H1 (cell line): ENCODE results near the gene SECISBP2L. TPM values are rescaled to one million over a fixed set of nuclear protein-coding genes. Genes with fewer than 3 reads are reported as not detected.

Experiments
- CTCF ChIA-PET: fragments of 300-600 bp; sonication (Branson Sonifier 250); formaldehyde crosslinking; loops from one replicate; lab custom pipeline; 2021; ENCODE audit not compliant: partially characterized antibody; lab: Charles Lee
- POLR2A ChIA-PET: fragments of 300-600 bp; sonication (Branson Sonifier 250); formaldehyde crosslinking; loops from one replicate; lab custom pipeline; 2021; ENCODE audit warnings: inconsistent platforms; ENCODE audit not compliant: partially characterized antibody; lab: Charles Lee
- DNase-seq, 2 experiments: peaks; one replicate each; pipeline versions ENCODE4 v3.0.0 to v3.0.0-alpha.2; 2010 to 2022; ENCODE audit warnings: low spot score in 2 of 2, low read depth in 1 of 2, mixed read lengths in 1 of 2
- FAIRE-seq: peaks from 2 replicates; lab custom pipeline; 2011; peaks lifted over from hg19 to GRCh38; lab: Jason Lieb, UNC
- H2AFZ ChIP-seq: 2 replicates; pipeline ENCODE4 v1.8.1; 2012; ENCODE audit warnings: low read length, inconsistent platforms
- H2AK5ac ChIP-seq: 2 replicates; pipeline ENCODE4 v1.6.1; 2013; ENCODE audit warnings: low read depth, low read length
- H2BK120ac ChIP-seq: replicated peaks from 2 replicates; pipeline ENCODE3; 2013; ENCODE audit warnings: low read depth, low read length, inconsistent platforms
- H2BK12ac ChIP-seq: 2 replicates; pipeline ENCODE4 v1.6.1; 2013; ENCODE audit warnings: low read depth, low read length
- H2BK15ac ChIP-seq: 2 replicates; pipeline ENCODE4 v1.6.1; 2013; ENCODE audit warnings: low read length
- H2BK20ac ChIP-seq: 2 replicates; pipeline ENCODE4 v1.6.1; 2013; ENCODE audit warnings: low read length
- H2BK5ac ChIP-seq: 2 replicates; pipeline ENCODE4 v1.6.1; 2013; ENCODE audit warnings: low read depth, low read length
- H3K14ac ChIP-seq: 2 replicates; pipeline ENCODE4 v1.6.1; 2013; ENCODE audit warnings: inconsistent platforms; ENCODE audit not compliant: insufficient read length
- H3K18ac ChIP-seq: 2 replicates; pipeline ENCODE4 v1.6.1; 2013; ENCODE audit warnings: low read length; ENCODE audit errors: extremely low read depth
- H3K23ac ChIP-seq: 2 replicates; pipeline ENCODE4 v1.6.1; 2013; ENCODE audit warnings: inconsistent platforms; ENCODE audit not compliant: insufficient read length
- H3K23me2 ChIP-seq: 2 replicates; pipeline ENCODE4 v1.6.1; 2013; ENCODE audit warnings: low read depth, low read length
- H3K27ac ChIP-seq: 2 replicates; pipeline ENCODE4 v1.6.1; 2011; ENCODE audit warnings: low read depth, low read length, inconsistent platforms
- H3K27me3 ChIP-seq, 4 experiments: replicated peaks in 1 of 4; 1 replicate in 1 of 4; 2 replicates in 3 of 4; pipeline versions ENCODE4 v1.6.1 to v1.8.1; 2011 to 2013; ENCODE audit warnings: low read length in 3 of 4, mild to moderate bottlenecking in 3 of 4, inconsistent platforms in 2 of 4, mixed read lengths in 2 of 4, moderate library complexity in 1 of 4; ENCODE audit not compliant: control insufficient read depth in 3 of 4, insufficient read depth in 3 of 4; ENCODE audit errors: extremely low read depth in 1 of 4
- H3K36me3 ChIP-seq, 4 experiments: 2 replicates each; pipeline versions ENCODE4 v1.6.1 to v1.8.1; 2011 to 2013; ENCODE audit warnings: mild to moderate bottlenecking in 4 of 4, low read length in 3 of 4, moderate library complexity in 2 of 4, control low read depth in 1 of 4, inconsistent platforms in 1 of 4; ENCODE audit not compliant: insufficient read depth in 4 of 4, control insufficient read depth in 2 of 4
- H3K4ac ChIP-seq: replicated peaks from 2 replicates; pipeline ENCODE3; 2013; ENCODE audit warnings: low read length, low read depth, mixed read lengths, inconsistent platforms; ENCODE audit not compliant: insufficient read length
- H3K4me1 ChIP-seq, 4 experiments: replicated peaks in 1 of 4; 1 replicate in 1 of 4; 2 replicates in 3 of 4; pipeline versions ENCODE4 v1.6.1 to v1.8.1; 2011 to 2013; ENCODE audit warnings: low read length in 3 of 4, inconsistent platforms in 2 of 4, mixed read lengths in 1 of 4; ENCODE audit not compliant: insufficient read depth in 4 of 4, control insufficient read depth in 3 of 4
- H3K4me2 ChIP-seq, 2 experiments: 2 replicates each; pipeline versions ENCODE4 v1.6.1 to v1.8.1; 2011 to 2013; ENCODE audit warnings: low read depth in 2 of 2, low read length in 2 of 2, control low read depth in 1 of 2, inconsistent platforms in 1 of 2, mild to moderate bottlenecking in 1 of 2; ENCODE audit not compliant: insufficient read depth in 1 of 2
- H3K4me3 ChIP-seq, 4 experiments: fragments of 200-600, 300-600 bp in 1 of 4; sonication (generic), shearing (Covaris generic), sonication (Bioruptor Twin) in 1 of 4; 2 replicates each; pipeline versions ENCODE4 v1.5.1 to v1.8.1; 2011 to 2016; ENCODE audit warnings: low read length in 4 of 4, low read depth in 3 of 4, control low read depth in 2 of 4, inconsistent platforms in 2 of 4, mild to moderate bottlenecking in 2 of 4, mixed read lengths in 1 of 4, moderate library complexity in 1 of 4; ENCODE audit not compliant: insufficient read depth in 2 of 4; ENCODE audit errors: extremely low read depth in 1 of 4
- H3K56ac ChIP-seq: replicated peaks from 2 replicates; pipeline ENCODE3; 2013; ENCODE audit warnings: low read depth, mild to moderate bottlenecking, mixed read lengths, low read length, inconsistent platforms; ENCODE audit not compliant: insufficient read length
- H3K79me1 ChIP-seq: 2 replicates; pipeline ENCODE4 v1.6.1; 2013; ENCODE audit warnings: low read depth, low read length, control low read depth
- H3K79me2 ChIP-seq, 2 experiments: 2 replicates each; pipeline versions ENCODE4 v1.6.1 to v1.8.1; 2012 to 2013; ENCODE audit warnings: low read length in 2 of 2, mild to moderate bottlenecking in 2 of 2, inconsistent platforms in 1 of 2; ENCODE audit not compliant: insufficient read depth in 2 of 2, control insufficient read depth in 1 of 2
- H3K9ac ChIP-seq, 4 experiments: replicated peaks in 1 of 4; 1 replicate in 1 of 4; 2 replicates in 3 of 4; pipeline versions ENCODE4 v1.6.1 to v1.8.1; 2011 to 2013; ENCODE audit warnings: low read depth in 3 of 4, low read length in 3 of 4, control low read depth in 2 of 4, mild to moderate bottlenecking in 2 of 4, moderate library complexity in 2 of 4, inconsistent platforms in 1 of 4; ENCODE audit errors: extremely low read depth in 1 of 4
- H3K9me3 ChIP-seq, 2 experiments: 2 replicates each; pipeline versions ENCODE4 v1.6.1 to v1.8.1; 2012 to 2013; ENCODE audit warnings: mild to moderate bottlenecking in 2 of 2, moderate library complexity in 2 of 2, control low read depth in 1 of 2, inconsistent platforms in 1 of 2, low read depth in 1 of 2, low read length in 1 of 2, mixed read lengths in 1 of 2; ENCODE audit not compliant: insufficient read depth in 2 of 2
- H4K20me1 ChIP-seq, 2 experiments: replicated peaks in 1 of 2; 2 replicates each; pipeline versions ENCODE3 to v1.8.1; 2011 to 2013; ENCODE audit warnings: inconsistent platforms in 2 of 2, low read length in 2 of 2, mild to moderate bottlenecking in 1 of 2; ENCODE audit not compliant: insufficient read depth in 2 of 2, control insufficient read depth in 1 of 2
- H4K5ac ChIP-seq: 2 replicates; pipeline ENCODE4 v1.6.1; 2013; ENCODE audit warnings: low read length, low read depth, mixed read lengths, inconsistent platforms; ENCODE audit not compliant: insufficient read length
- H4K8ac ChIP-seq: 2 replicates; pipeline ENCODE4 v1.8.0; 2013; ENCODE audit warnings: mild to moderate bottlenecking, moderate library complexity, low read length, inconsistent platforms; ENCODE audit not compliant: insufficient read depth; ENCODE audit errors: extremely low read depth
- H4K91ac ChIP-seq: replicated peaks from 2 replicates; pipeline ENCODE3; 2013; ENCODE audit warnings: low read length, mixed read lengths, inconsistent platforms; ENCODE audit not compliant: insufficient read length
- BACH1 ChIP-seq: IDR thresholded peaks from 2 replicates; pipeline ENCODE4 v1.6.1; 2012; ENCODE audit warnings: low read length, improper control_type of control experiment
- CREB1 ChIP-seq: IDR thresholded peaks from 2 replicates; pipeline ENCODE4 v1.6.1; 2012; ENCODE audit warnings: inconsistent platforms
- NANOG ChIP-seq: IDR thresholded peaks from 2 replicates; pipeline ENCODE4 v1.6.1; 2011; ENCODE audit warnings: low read length, low read depth, mild to moderate bottlenecking, inconsistent platforms; ENCODE audit not compliant: insufficient read depth, poor library complexity, severe bottlenecking
- PHF8 ChIP-seq: fragments of 200-600 bp; sonication (generic); conservative IDR thresholded peaks from 2 replicates; pipeline ENCODE4 v1.7.1; 2012; ENCODE audit warnings: low read depth, mild to moderate bottlenecking, inconsistent platforms, low read length, moderate library complexity
- RAD21 ChIP-seq, 2 experiments: IDR thresholded peaks in 1 of 2; conservative IDR thresholded peaks in 1 of 2; 2 replicates each; pipeline ENCODE4 v1.6.1; 2011; ENCODE audit warnings: low read depth in 2 of 2, low read length in 2 of 2, improper control_type of control experiment in 1 of 2, inconsistent platforms in 1 of 2, mild to moderate bottlenecking in 1 of 2, moderate library complexity in 1 of 2
- SIRT6 ChIP-seq: IDR thresholded peaks from one replicate; pipeline ENCODE4 v1.7.1; 2012; ENCODE audit warnings: low read length, inconsistent platforms
- SP1 ChIP-seq: IDR thresholded peaks from 2 replicates; pipeline ENCODE4 v1.6.1; 2011; ENCODE audit warnings: low read depth, low read length
- SP4 ChIP-seq: IDR thresholded peaks from 2 replicates; pipeline ENCODE4 v1.6.1; 2012; ENCODE audit warnings: low read length, inconsistent platforms
- SRF ChIP-seq: IDR thresholded peaks from 2 replicates; pipeline ENCODE4 v1.6.1; 2011; ENCODE audit warnings: mild to moderate bottlenecking, low read depth, low read length, moderate library complexity
- TAF1 ChIP-seq: IDR thresholded peaks from 2 replicates; pipeline ENCODE4 v1.6.1; 2011; ENCODE audit warnings: mild to moderate bottlenecking, low read depth, low read length
- WGBS, 2 experiments: shearing (Covaris generic) in 1 of 2; methylation state at CpG; one replicate each; pipeline versions ENCODE4 v1.1.6 to v1.1.7; 2013 to 2015; ENCODE audit warnings: low lambda C conversion rate in 2 of 2, mixed read lengths in 2 of 2, inconsistent platforms in 1 of 2, low coverage in 1 of 2, missing lambda C conversion rate in 1 of 2; ENCODE audit not compliant: insufficient replicate concordance in 2 of 2, insufficient coverage in 1 of 2, insufficient read length in 1 of 2; ENCODE audit errors: extremely low coverage in 1 of 2, missing lambda C conversion rate in 1 of 2; 5-methylcytosine and 5-hydroxymethylcytosine counted together
- polyA plus RNA-seq, 7 experiments: library from polyadenylated mRNA; depleted of rRNA in 3 of 7; stranded (reverse) in 5 of 7; unstranded in 2 of 7; fragments of >200 nt in 5 of 7; fragments of 200-250 nt in 2 of 7; gene quantifications; 1 replicate in 5 of 7; 2 replicates in 1 of 7; 4 replicates in 1 of 7; pipeline versions ENCODE4 v1.2.1 to v1.2.3, GENCODE V29; 2011 to 2013; ENCODE audit warnings: missing spikeins in 2 of 7, mixed read lengths in 2 of 7
- total RNA-seq: library from RNA; stranded (reverse); fragmentation: NEBNext Ultra II Directional; extraction: Animal tissue kit (Norgen Biotek cat#: 25700); gene quantifications from 2 replicates; pipeline ENCODE4 v1.2.1, GENCODE V29; 2021
- TF ChIP-seq, protein P1 (sequence below): IDR thresholded peaks from 2 replicates; pipeline ENCODE4 v1.6.1; 2011; ENCODE audit warnings: low read length, improper control_type of control experiment
- TF ChIP-seq, protein P2 (sequence below): IDR thresholded peaks from 2 replicates; pipeline ENCODE4 v1.6.1; 2012; ENCODE audit warnings: inconsistent platforms

Gene SECISBP2L
- total and polyA plus RNA-seq, 2 of the 8 experiments (the other 6 are each of a cell fraction or from before 2014, with no cell fraction given) = 7.6 to 22.8 TPM

GRCh38 chr15:49093252-49094105 lies 47.2 kb upstream of the SECISBP2L start:
- H2BK120ac ChIP-seq = no peak overlapping the region
- no peaks in the 10 kb centered on the region for H3K36me3 ChIP-seq
- FAIRE-seq (no peak), DNase-seq (no peak)
- no peaks in the 10 kb centered on the region for H3K79me2 ChIP-seq
- H3K9me3 ChIP-seq = no peaks in the 10 kb centered on the region
- H2BK5ac ChIP-seq = no peak overlapping the region
- no peak overlapping the region for H2BK15ac ChIP-seq
- H3K9ac ChIP-seq = no peak overlapping the region
- H3K56ac ChIP-seq = no peak overlapping the region
- H3K23ac ChIP-seq = no peak overlapping the region
- H3K27ac ChIP-seq = no peak overlapping the region
- no peaks in the 10 kb centered on the region for H3K79me1 ChIP-seq
- no peak overlapping the region for H3K4ac ChIP-seq
- no peak overlapping the region for H2AFZ ChIP-seq
- ChIA-PET POLR2A (interaction anchor here (0.6 kb wide), 1 partner anchor 41 kb away, joined by 3 read pairs; no protein-coding TSS in a partner anchor), CTCF (interaction anchor here (0.9 to 1.4 kb wide), 3 partner anchors 11 to 213 kb away, joined by 3 to 6 read pairs (median 3); no protein-coding TSS in a partner anchor)
- H4K5ac ChIP-seq = no peak overlapping the region
- no peak overlapping the region for H2AK5ac ChIP-seq
- H2BK12ac ChIP-seq = no peak overlapping the region
- H3K23me2 ChIP-seq = no peaks in the 10 kb centered on the region
- H3K4me2 ChIP-seq = no peak overlapping the region
- no peaks in the 10 kb centered on the region for H3K27me3 ChIP-seq
- WGBS, 2 experiments = 81% methylated on average over 4 of the region's 4 CpGs; no CpG with 5 or more reads in 1 of the 2 experiments
- no peaks in the 10 kb centered on the region for H4K20me1 ChIP-seq
- no peak overlapping the region for H4K8ac ChIP-seq
- H3K18ac ChIP-seq = no peak overlapping the region
- no peak overlapping the region for H2BK20ac ChIP-seq
- H3K4me1 ChIP-seq = no peaks in the 10 kb centered on the region
- H3K4me3 ChIP-seq = no peak overlapping the region
- H3K14ac ChIP-seq = no peak overlapping the region
- no peak overlapping the region for H4K91ac ChIP-seq
- TF ChIP-seq PHF8 = no peak
- TF ChIP-seq SP4 = no peak
- TF ChIP-seq BACH1 = no peak
- TF ChIP-seq SP1 = no peak
- TF ChIP-seq SRF = no peak
- no peak for TF ChIP-seq SIRT6
- no peak for TF ChIP-seq NANOG
- no peak for TF ChIP-seq CREB1
- no peak for TF ChIP-seq RAD21 (IDR thresholded peaks at IDR 0.05 in 1 of 2, conservative IDR thresholded peaks at IDR 0.05 in 1 of 2; ENCODE audit: low read depth in 2 of 2, low read length in 2 of 2)
- TF ChIP-seq TAF1 = no peak
- TF ChIP-seq, protein P1, sequence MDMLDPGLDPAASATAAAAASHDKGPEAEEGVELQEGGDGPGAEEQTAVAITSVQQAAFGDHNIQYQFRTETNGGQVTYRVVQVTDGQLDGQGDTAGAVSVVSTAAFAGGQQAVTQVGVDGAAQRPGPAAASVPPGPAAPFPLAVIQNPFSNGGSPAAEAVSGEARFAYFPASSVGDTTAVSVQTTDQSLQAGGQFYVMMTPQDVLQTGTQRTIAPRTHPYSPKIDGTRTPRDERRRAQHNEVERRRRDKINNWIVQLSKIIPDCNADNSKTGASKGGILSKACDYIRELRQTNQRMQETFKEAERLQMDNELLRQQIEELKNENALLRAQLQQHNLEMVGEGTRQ = no peak
- TF ChIP-seq, protein P2, sequence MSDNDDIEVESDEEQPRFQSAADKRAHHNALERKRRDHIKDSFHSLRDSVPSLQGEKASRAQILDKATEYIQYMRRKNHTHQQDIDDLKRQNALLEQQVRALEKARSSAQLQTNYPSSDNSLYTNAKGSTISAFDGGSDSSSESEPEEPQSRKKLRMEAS = no peak
